ENCODE data around the gene MROH9.

MROH9 gene

GRCh38 chr1:171113382-171113781 is 178.0 kb downstream of the MROH9 start:
- Histone ChIP-seq H3K4me1 (ENCODE audit: control insufficient read depth, insufficient read depth, low read length) (peaks cover 55% of the 10 kb centered on the region), H3K36me3 (ENCODE audit: control insufficient read depth, insufficient read depth, low read length, severe bottlenecking) (no peaks in the 10 kb centered on the region), H3K4me3 (ENCODE audit: low read length) (no peak overlapping the region), H3K9me3 (ENCODE audit: control insufficient read depth, low read length) (no peaks in the 10 kb centered on the region), H3K9ac (ENCODE audit: low read length) (no peak overlapping the region), H3K27me3 (replicated peaks; ENCODE audit: control insufficient read depth, insufficient read depth, low read length) (no peaks in the 10 kb centered on the region)
- peak; percentile 40 for DNase-seq (ENCODE audit: low read depth)
